Measurements from ENCODE around the gene STC2. TPM values are rescaled to one million over a fixed set of nuclear protein-coding genes. Genes with fewer than 3 reads are reported as not detected.

The STC2 gene
- total and polyA plus RNA-seq, 8 donors: 6.1 to 117 (median 12.4) TPM

DNA sequence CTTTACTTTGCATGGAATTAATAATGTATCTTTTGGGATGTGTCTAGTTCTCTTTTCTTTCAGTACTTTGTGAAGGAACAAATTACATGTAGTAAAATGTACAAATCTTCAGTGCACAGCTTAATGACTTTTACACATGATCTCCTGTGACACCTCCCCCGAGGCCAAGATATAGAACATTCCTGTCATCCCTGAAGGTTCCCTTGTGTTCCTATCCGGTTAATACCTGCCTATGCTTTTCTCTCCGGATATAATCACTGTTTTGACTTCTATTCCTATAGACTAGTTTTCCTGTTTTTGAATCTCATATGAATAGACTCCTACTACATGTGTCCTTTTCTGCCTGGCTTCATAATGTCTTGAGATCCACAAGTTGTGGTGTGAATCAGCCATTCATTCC is 21.5 kb downstream of the STC2 start:
- no peaks in the 10 kb centered on the region for H3K9me3 ChIP-seq
- H3K27ac ChIP-seq: no peak overlapping the region
- DNase-seq (no peak), ATAC-seq (no peak), FAIRE-seq (no peak)
- H3K4me1 ChIP-seq: peaks cover 0 to 3% (median 0%) of the 10 kb centered on the region in 3 donors
- no peak overlapping the region for H3K4me3 ChIP-seq
- 80 to 89% methylated on average over 3 of the region's 3 CpGs for WGBS, 2 donors
- H3K36me3 ChIP-seq: no peaks in the 10 kb centered on the region
- intact Hi-C loops (cut with DNase I): no loop called here
- TF ChIP-seq, protein P1, sequence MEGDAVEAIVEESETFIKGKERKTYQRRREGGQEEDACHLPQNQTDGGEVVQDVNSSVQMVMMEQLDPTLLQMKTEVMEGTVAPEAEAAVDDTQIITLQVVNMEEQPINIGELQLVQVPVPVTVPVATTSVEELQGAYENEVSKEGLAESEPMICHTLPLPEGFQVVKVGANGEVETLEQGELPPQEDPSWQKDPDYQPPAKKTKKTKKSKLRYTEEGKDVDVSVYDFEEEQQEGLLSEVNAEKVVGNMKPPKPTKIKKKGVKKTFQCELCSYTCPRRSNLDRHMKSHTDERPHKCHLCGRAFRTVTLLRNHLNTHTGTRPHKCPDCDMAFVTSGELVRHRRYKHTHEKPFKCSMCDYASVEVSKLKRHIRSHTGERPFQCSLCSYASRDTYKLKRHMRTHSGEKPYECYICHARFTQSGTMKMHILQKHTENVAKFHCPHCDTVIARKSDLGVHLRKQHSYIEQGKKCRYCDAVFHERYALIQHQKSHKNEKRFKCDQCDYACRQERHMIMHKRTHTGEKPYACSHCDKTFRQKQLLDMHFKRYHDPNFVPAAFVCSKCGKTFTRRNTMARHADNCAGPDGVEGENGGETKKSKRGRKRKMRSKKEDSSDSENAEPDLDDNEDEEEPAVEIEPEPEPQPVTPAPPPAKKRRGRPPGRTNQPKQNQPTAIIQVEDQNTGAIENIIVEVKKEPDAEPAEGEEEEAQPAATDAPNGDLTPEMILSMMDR (IDR thresholded peaks at IDR 0.05): no peak
- H3K27me3 ChIP-seq: no peaks in the 10 kb centered on the region

DNA sequence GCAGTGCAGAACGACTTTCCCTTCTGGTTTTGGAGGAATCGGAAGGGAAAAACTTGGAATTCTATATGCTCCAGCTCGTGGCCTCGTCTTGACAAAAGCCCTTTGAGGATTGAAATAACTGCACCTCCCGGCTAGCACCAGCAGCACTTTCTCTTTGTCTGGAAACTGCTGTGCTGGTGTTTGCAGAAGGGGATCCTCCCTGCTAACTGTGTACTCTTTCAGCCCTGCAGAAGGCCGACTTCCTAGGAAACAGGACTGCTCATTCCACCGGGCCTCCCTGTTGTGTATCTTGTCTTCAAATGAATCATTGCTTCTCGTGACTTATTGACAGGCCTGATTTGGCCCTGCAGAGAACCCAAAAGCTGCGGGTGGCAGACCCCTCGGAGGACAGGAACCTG is 23.6 kb downstream of the STC2 start:
- intact Hi-C loops (cut with DNase I): no loop called here
- H3K4me3 ChIP-seq: no peak overlapping the region
- no peak for ATAC-seq
- FAIRE-seq: no peak
- H3K27ac ChIP-seq: no peak overlapping the region
- no peak for DNase-seq
- no peaks in the 10 kb centered on the region for H3K36me3 ChIP-seq
- H3K9me3 ChIP-seq: no peaks in the 10 kb centered on the region
- H3K27me3 ChIP-seq: no peaks in the 10 kb centered on the region
- peaks cover 0 to 3% (median 0%) of the 10 kb centered on the region in 3 donors for H3K4me1 ChIP-seq
- WGBS, 2 donors: 73 to 77% methylated on average over 10 of the region's 10 CpGs
- TF ChIP-seq, protein P1 (IDR thresholded peaks at IDR 0.05): no peak

DNA sequence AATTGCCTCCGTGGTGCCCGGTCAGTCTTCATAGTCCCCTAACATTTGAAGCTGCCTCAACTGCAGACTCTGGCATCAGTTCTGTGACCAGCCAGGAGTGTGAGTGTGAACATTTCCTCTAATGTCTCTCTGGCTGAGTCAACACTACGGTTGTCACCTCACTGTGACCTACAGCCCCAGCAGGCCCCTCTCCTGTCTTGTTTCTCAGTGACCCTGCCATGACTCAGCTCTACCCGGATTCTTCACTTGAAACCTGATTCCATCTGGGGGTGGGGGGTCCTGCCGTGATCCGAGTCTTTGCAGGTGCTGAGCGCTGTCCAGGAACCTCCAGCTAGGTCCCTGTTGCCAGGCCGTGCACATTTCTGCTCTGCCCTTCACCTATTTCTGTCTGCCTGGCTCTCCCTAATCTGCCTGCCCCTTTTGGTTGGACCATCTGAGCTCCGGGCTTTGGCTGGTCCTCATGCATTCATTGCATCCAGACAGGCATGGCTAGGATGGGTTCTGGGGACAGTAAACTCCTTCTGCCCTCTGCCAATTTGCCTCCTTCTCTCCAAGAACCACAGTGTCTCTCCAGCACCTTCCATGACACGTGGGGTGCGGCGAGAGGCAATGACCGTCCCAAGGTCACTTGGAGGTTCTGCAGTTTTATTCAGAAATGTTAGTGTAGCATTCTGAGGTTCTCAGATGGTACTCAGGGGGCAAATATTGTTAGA is 24.2 kb downstream of the STC2 start:
- Histone ChIP-seq H3K4me3 (no peak overlapping the region), H3K27me3 (no peaks in the 10 kb centered on the region), H3K27ac (no peak overlapping the region), H3K4me1 (peaks cover 0 to 3% (median 0%) of the 10 kb centered on the region in 3 donors), H3K9me3 (no peaks in the 10 kb centered on the region), H3K36me3 (no peaks in the 10 kb centered on the region)
- TF ChIP-seq, protein P1 (IDR thresholded peaks at IDR 0.05): no peak
- no peak for DNase-seq
- intact Hi-C loops (cut with DNase I): no loop called here
- FAIRE-seq: no peak
- WGBS, 2 donors: 64 to 74% methylated on average over 13 of the region's 13 CpGs
- peak in 2 of 4 donors; percentile 42 to 43 for ATAC-seq

DNA sequence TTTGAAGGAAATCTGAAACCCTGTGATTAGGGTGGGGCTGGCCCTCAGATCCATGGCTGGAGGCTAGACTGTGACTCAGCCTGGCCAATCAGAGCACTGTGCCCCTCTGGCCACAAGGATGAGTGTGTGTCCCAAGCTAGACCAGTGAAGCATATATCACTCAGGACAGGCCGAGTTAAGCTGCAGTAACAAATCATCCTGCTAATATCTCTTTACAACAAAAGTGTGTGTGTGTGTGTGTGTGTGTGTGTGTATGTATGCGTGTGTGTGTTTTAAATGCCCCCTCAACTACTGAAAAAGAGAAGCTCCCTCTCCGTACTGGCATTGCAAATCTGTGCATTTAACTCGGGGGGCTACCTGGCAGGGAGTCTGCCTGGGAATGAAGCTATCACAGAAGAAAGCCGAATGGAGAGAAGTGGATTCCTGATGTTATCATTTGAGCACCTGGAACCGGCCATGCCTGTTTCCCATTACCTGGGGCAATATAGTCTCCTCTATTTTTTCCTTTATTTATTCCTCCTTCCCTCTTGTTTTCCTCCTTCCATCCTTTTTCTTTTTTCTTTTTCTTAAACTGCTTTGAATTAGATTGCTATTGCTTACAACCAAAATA is 25.6 kb downstream of the STC2 start:
- DNase-seq (no peak), FAIRE-seq (no peak), ATAC-seq (peak; percentile 47 to 72 (median 51))
- Histone ChIP-seq H3K27me3 (no peaks in the 10 kb centered on the region), H3K27ac (no peak overlapping the region), H3K4me1 (peaks cover 0 to 9% (median 0%) of the 10 kb centered on the region in 3 donors), H3K4me3 (no peak overlapping the region), H3K9me3 (no peaks in the 10 kb centered on the region), H3K36me3 (no peaks in the 10 kb centered on the region)
- TF ChIP-seq, protein P1 (IDR thresholded peaks at IDR 0.05): no peak
- intact Hi-C loops (cut with DNase I): no loop called here
- WGBS, 2 donors: 58 to 62% methylated on average over 6 of the region's 6 CpGs

All from pancreas (tissue), 10 donors.